ENCODE measurements around the gene STAG1. TPM values are rescaled to one million over a fixed set of nuclear protein-coding genes. Genes with fewer than 3 reads are reported as not detected.
A peak's percentile ranks its signal among the peaks of the same experiment; 100 is the strongest.
"Not testable (repeated sequence)": the region's sequence is repeated elsewhere in the genome, so short reads cannot be mapped to it uniquely, and the experiment has no call there.

The STAG1 gene
- total RNA-seq, 2 donors from 2014 or later, result 26.2 to 28.3 TPM

- peak; percentile 41 to 82 (median 58) for DNase-seq
- intact Hi-C loops (cut with DNase I), result no loop called here
- TF ChIP-seq POLR2A (IDR thresholded peaks at IDR 0.05) (peak in 2 of 3 donors; percentile 9 to 38), CTCF (IDR thresholded peaks at IDR 0.05) (no peak)
- Histone ChIP-seq H3K9me3 (no peaks in the 10 kb centered on the region), H3K27me3 (no peaks in the 10 kb centered on the region), H3K36me3 (replicated peaks in 1 of 2; ENCODE audit: insufficient read depth in 1 of 2, low read depth in 2 of 2) (no peaks in the 10 kb centered on the region), H3K27ac (peak overlapping the region; percentile 70 to 83 (median 76)), H3K4me1 (peaks cover 37% of the 10 kb centered on the region), H3K4me3 (no peak overlapping the region)
- 27 to 30% methylated on average over 4 of the region's 4 CpGs for WGBS, 2 donors
- peak; percentile 99 for ATAC-seq
Observed at GRCh38 chr3:136624894-136625815, 127.0 kb downstream of the STAG1 start.

- Histone ChIP-seq H3K4me1 (peaks cover 37% of the 10 kb centered on the region), H3K27me3 (no peaks in the 10 kb centered on the region), H3K4me3 (no peak overlapping the region), H3K27ac (peak overlapping the region in 3 of 4 donors; percentile 70 to 83 (median 73)), H3K9me3 (no peaks in the 10 kb centered on the region), H3K36me3 (replicated peaks in 1 of 2; ENCODE audit: insufficient read depth in 1 of 2, low read depth in 2 of 2) (no peaks in the 10 kb centered on the region)
- TF ChIP-seq POLR2A (IDR thresholded peaks at IDR 0.05) (no peak), CTCF (IDR thresholded peaks at IDR 0.05) (no peak)
- intact Hi-C loops (cut with DNase I), result no loop called here
- no peak for ATAC-seq
- 74% methylated on average over 3 of the region's 3 CpGs for WGBS, 2 donors
- no peak for DNase-seq
Observed at GRCh38 chr3:136624371-136624770, 127.8 kb downstream of the STAG1 start.

- H3K9me3 ChIP-seq, result no peaks in the 10 kb centered on the region
- intact Hi-C loops (cut with DNase I), result no loop called here
- peaks cover 31% of the 10 kb centered on the region for H3K4me1 ChIP-seq
- H3K27me3 ChIP-seq, result no peaks in the 10 kb centered on the region
- DNase-seq, result no peak
- WGBS, 2 donors, result 72 to 75% methylated on average over 2 of the region's 2 CpGs
- no peaks in the 10 kb centered on the region for H3K36me3 ChIP-seq (replicated peaks in 1 of 2; ENCODE audit: insufficient read depth in 1 of 2, low read depth in 2 of 2)
- H3K4me3 ChIP-seq, result no peak overlapping the region
- H3K27ac ChIP-seq, result no peak overlapping the region
- TF ChIP-seq POLR2A (IDR thresholded peaks at IDR 0.05) (no peak), CTCF (IDR thresholded peaks at IDR 0.05) (no peak)
- ATAC-seq, result no peak
Observed at GRCh38 chr3:136621628-136622027, 130.6 kb downstream of the STAG1 start.

- no peak overlapping the region for H3K27ac ChIP-seq
- TF ChIP-seq CTCF (IDR thresholded peaks at IDR 0.05) (no peak), POLR2A (IDR thresholded peaks at IDR 0.05) (no peak)
- intact Hi-C loops (cut with DNase I), result no loop called here
Observed at GRCh38 chr3:136620436-136620835, 131.7 kb downstream of the STAG1 start.

GRCh38 chr3:136617969-136618525 lies 134.1 kb downstream of the STAG1 start:
- H3K36me3 ChIP-seq (replicated peaks in 1 of 2; ENCODE audit: insufficient read depth in 1 of 2, low read depth in 2 of 2); H3K4me3 ChIP-seq; ATAC-seq; H3K4me1 ChIP-seq; H3K27ac ChIP-seq; H3K9me3 ChIP-seq; H3K27me3 ChIP-seq; intact Hi-C loops (cut with DNase I); DNase-seq: not testable (repeated sequence)
- WGBS, 2 donors, result 78 to 82% methylated on average over 6 of the region's 6 CpGs

More at GRCh38 chr3:136620436-136620835, 131.7 kb downstream of the STAG1 start:
- Histone ChIP-seq H3K4me3 (no peak overlapping the region), H3K27me3 (no peaks in the 10 kb centered on the region), H3K4me1 (peaks cover 19% of the 10 kb centered on the region), H3K9me3 (no peaks in the 10 kb centered on the region), H3K36me3 (replicated peaks in 1 of 2; ENCODE audit: insufficient read depth in 1 of 2, low read depth in 2 of 2) (no peaks in the 10 kb centered on the region)
- DNase-seq (no peak), ATAC-seq (no peak)

All from body of pancreas (tissue), 4 donors.